ENCODE measurements around the gene KDM1B. TPM values are rescaled to one million over a fixed set of nuclear protein-coding genes. Genes with fewer than 3 reads are reported as not detected.

Gene KDM1B
- total RNA-seq, 1 experiment from 2014 or later = 21.2 TPM

DNA sequence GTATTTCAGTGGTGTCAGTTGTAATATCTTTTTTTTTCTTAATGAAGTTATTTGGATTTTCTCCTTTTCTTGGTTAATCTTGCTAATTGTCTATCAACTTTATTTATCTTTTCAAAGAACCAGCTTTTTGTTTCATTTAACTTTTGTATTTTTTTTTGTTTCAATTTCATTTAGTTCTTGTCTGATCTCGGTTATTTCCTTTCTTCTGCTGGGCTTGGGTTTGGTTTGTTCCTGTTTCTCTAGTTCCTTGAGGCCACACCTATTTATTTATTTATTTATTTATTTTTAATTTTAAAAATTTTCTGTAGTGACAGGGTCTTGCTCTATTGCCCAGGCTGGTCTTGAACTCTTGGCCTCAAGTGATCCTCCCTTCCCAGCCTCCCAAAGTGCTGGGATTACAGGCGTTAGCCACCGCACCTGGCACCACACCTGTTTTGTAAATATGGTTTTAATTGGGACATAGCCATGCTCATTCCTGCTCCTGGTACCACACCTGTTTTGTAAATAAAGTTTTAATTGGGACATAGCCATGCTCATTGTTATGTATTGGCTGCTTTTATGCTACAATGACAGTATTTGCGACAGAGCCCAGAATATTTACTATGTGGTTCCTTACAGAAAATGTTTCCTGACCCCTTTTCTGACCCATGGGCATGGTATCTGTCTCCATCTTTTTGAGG, 22.2 kb downstream of the KDM1B start:
- no TSS peak for BruUV-seq (replicated peaks)
- Mint-ChIP-seq H3K27me3 (ENCODE audit: insufficient read depth, unreplicated experiment) (no peaks in the 10 kb centered on the region), H3K27ac (ENCODE audit: low read depth, unreplicated experiment) (no peak overlapping the region), H3K4me1 (ENCODE audit: insufficient read depth, unreplicated experiment) (no peaks in the 10 kb centered on the region), H3K9me3 (ENCODE audit: unreplicated experiment) (no peaks in the 10 kb centered on the region), H3K36me3 (ENCODE audit: insufficient read depth, unreplicated experiment) (peaks cover 34% of the 10 kb centered on the region), H3K4me3 (ENCODE audit: unreplicated experiment) (no peak overlapping the region)
- no peak for DNase-seq (ENCODE audit: unreplicated experiment)
- POLR2A ChIA-PET = interaction anchor here (0.7 kb wide), 1 partner anchor 352 kb away, joined by 4 read pairs; no protein-coding TSS in a partner anchor
- CTCF ChIA-PET = no interaction called here
- intact Hi-C loops (cut with micrococcal nuclease) = no loop called here
- TF ChIP-seq CTCF (IDR thresholded peaks at IDR 0.05; ENCODE audit: unreplicated experiment) = no peak

GRCh38 chr6:18178960-18179615, 23.9 kb downstream of the KDM1B start:
- H3K4me3 Mint-ChIP-seq (ENCODE audit: unreplicated experiment) = no peak overlapping the region
- no TSS peak for BruUV-seq (replicated peaks)
- H3K27ac Mint-ChIP-seq (ENCODE audit: low read depth, unreplicated experiment) = no peak overlapping the region
- no peak for DNase-seq (ENCODE audit: unreplicated experiment)
- CTCF ChIA-PET = no interaction called here
- intact Hi-C loops (cut with micrococcal nuclease) = no loop called here
- no peaks in the 10 kb centered on the region for H3K9me3 Mint-ChIP-seq (ENCODE audit: unreplicated experiment)
- peaks cover 29% of the 10 kb centered on the region for H3K36me3 Mint-ChIP-seq (ENCODE audit: insufficient read depth, unreplicated experiment)
- no peak for TF ChIP-seq CTCF (IDR thresholded peaks at IDR 0.05; ENCODE audit: unreplicated experiment)
- H3K4me1 Mint-ChIP-seq (ENCODE audit: insufficient read depth, unreplicated experiment) = no peaks in the 10 kb centered on the region
- POLR2A ChIA-PET = no interaction called here
- H3K27me3 Mint-ChIP-seq (ENCODE audit: insufficient read depth, unreplicated experiment) = no peaks in the 10 kb centered on the region

- TF ChIP-seq CTCF (IDR thresholded peaks at IDR 0.05; ENCODE audit: unreplicated experiment) = no peak
- H3K4me1 Mint-ChIP-seq (ENCODE audit: insufficient read depth, unreplicated experiment) = no peaks in the 10 kb centered on the region
- ChIA-PET POLR2A (no interaction called here), CTCF (no interaction called here)
- H3K4me3 Mint-ChIP-seq (ENCODE audit: unreplicated experiment) = no peak overlapping the region
- H3K9me3 Mint-ChIP-seq (ENCODE audit: unreplicated experiment) = no peaks in the 10 kb centered on the region
- intact Hi-C loops (cut with micrococcal nuclease) = no loop called here
- H3K27ac Mint-ChIP-seq (ENCODE audit: low read depth, unreplicated experiment) = no peak overlapping the region
- H3K36me3 Mint-ChIP-seq (ENCODE audit: insufficient read depth, unreplicated experiment) = peaks cover 22% of the 10 kb centered on the region
- BruUV-seq (replicated peaks) = no TSS peak
- H3K27me3 Mint-ChIP-seq (ENCODE audit: insufficient read depth, unreplicated experiment) = no peaks in the 10 kb centered on the region
- no peak for DNase-seq (ENCODE audit: unreplicated experiment)
Measured at GRCh38 chr6:18179770-18180356, 24.6 kb downstream of the KDM1B start.

DNA sequence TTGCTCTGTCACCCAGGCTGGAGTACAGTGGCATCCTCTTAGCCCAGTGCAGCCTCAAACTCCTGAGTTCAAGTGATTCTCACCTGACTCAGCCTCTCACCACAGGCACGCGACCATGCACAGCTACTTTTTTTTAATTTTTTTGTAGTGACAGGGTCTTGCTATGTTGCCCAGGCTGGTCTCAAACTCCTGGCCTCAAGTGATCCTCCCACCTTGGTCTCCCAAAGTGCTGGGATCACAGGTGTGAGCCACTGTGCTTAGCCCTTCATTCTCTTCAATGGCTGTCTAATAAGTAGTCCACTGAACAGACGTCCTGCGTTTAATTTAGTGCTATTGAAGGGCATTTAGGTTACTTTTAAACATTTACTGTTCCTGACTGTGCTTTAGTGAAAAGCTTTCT, 27.3 kb downstream of the KDM1B start:
- no peak for TF ChIP-seq CTCF (IDR thresholded peaks at IDR 0.05; ENCODE audit: unreplicated experiment)
- CTCF ChIA-PET = interaction anchor here (0.6 to 0.7 kb wide), 2 partner anchors 59 to 378 kb away, joined by 5 read pairs; no protein-coding TSS in a partner anchor

More for the DNA sequence above, 27.3 kb downstream of the KDM1B start:
- Mint-ChIP-seq H3K27me3 (ENCODE audit: insufficient read depth, unreplicated experiment) (no peaks in the 10 kb centered on the region), H3K4me1 (ENCODE audit: insufficient read depth, unreplicated experiment) (no peaks in the 10 kb centered on the region), H3K36me3 (ENCODE audit: insufficient read depth, unreplicated experiment) (peaks cover 23% of the 10 kb centered on the region), H3K27ac (ENCODE audit: low read depth, unreplicated experiment) (no peak overlapping the region), H3K9me3 (ENCODE audit: unreplicated experiment) (no peaks in the 10 kb centered on the region), H3K4me3 (ENCODE audit: unreplicated experiment) (no peak overlapping the region)
- intact Hi-C loops (cut with micrococcal nuclease) = no loop called here
- POLR2A ChIA-PET = no interaction called here
- BruUV-seq (replicated peaks) = no TSS peak
- DNase-seq (ENCODE audit: unreplicated experiment) = no peak

Measured in MCF 10A (cell line).